ENCODE data around the gene SNX27.

- no peak for TF ChIP-seq CTCF (IDR thresholded peaks at IDR 0.05 in 2 of 3, conservative IDR thresholded peaks at IDR 0.05 in 1 of 3; ENCODE audit: borderline replicate concordance in 1 of 3, insufficient read depth in 1 of 3, low read depth in 2 of 3, low read length in 2 of 3)
- no peak for TF ChIP-seq POLR2A (IDR thresholded peaks at IDR 0.05; ENCODE audit: borderline replicate concordance, extremely low read depth, insufficient read depth, insufficient read length)
Measured at GRCh38 chr1:151618470-151618869, 6.6 kb downstream of the SNX27 start.

Data from HCT116 (cell line).